ENCODE results near the gene MAP3K13. TPM values are rescaled to one million over a fixed set of nuclear protein-coding genes. Genes with fewer than 3 reads are reported as not detected.

Gene MAP3K13
- total and polyA plus RNA-seq, 2 of the 13 experiments (the other 11 are each of a cell fraction or from before 2014, with no cell fraction given) = 24.2 to 26.5 TPM

GRCh38 chr3:185470323-185470722, 107.4 kb downstream of the MAP3K13 start (continued):
- TF ChIP-seq KIAA2018 (CRISPR knock-in tag; IDR thresholded peaks at IDR 0.05; ENCODE audit: borderline replicate concordance) (no peak), GRHL1 (CRISPR knock-in tag; conservative IDR thresholded peaks at IDR 0.05) (no peak), STAG1 (CRISPR knock-in tag; IDR thresholded peaks at IDR 0.05) (no peak)

Data from HepG2 (cell line).